ENCODE data around the gene TEX22. TPM values are rescaled to one million over a fixed set of nuclear protein-coding genes. Genes with fewer than 3 reads are reported as not detected.
A peak's percentile ranks its signal among the peaks of the same experiment; 100 is the strongest.

Gene TEX22
- total and polyA plus RNA-seq, 8 donors = 0.96 to 3.0 (median 1.5) TPM

GRCh38 chr14:105385698-105386365, 12.5 kb upstream of the TEX22 start:
- peaks cover 0 to 67% of the 10 kb centered on the region in 2 donors for H3K36me3 ChIP-seq
- intact Hi-C loops (cut with DNase I) = no loop called here

DNA sequence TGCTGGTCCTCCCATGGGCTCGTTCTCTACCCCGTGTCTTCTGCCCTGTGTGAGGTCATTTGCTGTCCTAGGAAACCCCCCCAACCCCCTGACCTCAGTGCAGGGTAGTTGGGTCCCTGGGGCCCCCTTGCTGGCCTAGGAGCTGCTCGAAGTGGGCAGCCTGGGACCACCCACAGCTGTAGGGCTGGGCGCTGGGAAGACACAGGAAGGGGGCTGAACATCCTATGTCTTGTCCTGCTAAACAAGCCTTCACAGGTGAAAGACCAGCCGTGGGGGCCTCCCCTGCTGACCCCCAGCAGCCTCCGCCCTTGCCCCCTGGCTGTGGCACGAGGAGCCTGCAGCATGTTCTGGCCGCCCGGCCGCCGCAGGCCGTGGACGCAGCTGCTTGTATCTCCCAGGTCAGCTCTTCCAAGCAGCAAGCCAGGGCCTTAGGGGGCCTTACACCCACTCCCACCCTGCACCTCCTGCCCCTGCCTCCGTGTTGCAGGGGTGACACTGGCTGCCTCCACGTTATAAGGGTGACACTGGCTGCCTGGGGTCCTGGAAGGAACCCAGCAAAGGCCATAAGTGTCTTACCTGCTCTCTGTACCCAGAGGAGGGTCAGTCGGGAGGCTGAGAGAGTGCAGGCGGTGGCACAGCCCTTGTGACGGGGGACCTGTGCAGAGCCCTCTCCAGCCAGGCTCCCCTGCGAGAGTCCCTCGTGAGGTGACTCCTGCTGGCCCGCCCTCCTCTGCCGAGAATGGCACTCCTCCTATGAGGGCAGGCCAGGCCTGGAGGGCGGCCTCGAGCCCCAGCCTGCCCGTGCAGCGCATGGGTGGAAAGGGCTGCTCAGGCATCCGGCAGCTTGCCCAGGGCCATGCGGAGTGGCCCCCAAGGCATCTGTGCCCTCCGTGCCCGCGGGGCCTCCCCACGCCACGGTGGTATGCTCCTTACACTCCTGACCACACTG, 11.5 kb upstream of the TEX22 start:
- Histone ChIP-seq H3K36me3 (peaks cover 0 to 60% of the 10 kb centered on the region in 2 donors), H3K4me3 (no peak overlapping the region), H3K9me3 (no peaks in the 10 kb centered on the region), H3K27ac (no peak overlapping the region), H3K27me3 (no peaks in the 10 kb centered on the region), H3K4me1 (peaks cover 0 to 30% of the 10 kb centered on the region in 2 donors)
- ATAC-seq (no peak), DNase-seq (peak in 1 of 4 donors; percentile 75)
- intact Hi-C loops (cut with DNase I) = no loop called here
- TF ChIP-seq CTCF (IDR thresholded peaks at IDR 0.05) = no peak

More at GRCh38 chr14:105385698-105386365, 12.5 kb upstream of the TEX22 start:
- DNase-seq (peak in 1 of 4 donors; percentile 30), ATAC-seq (no peak)
- no peak for TF ChIP-seq CTCF (IDR thresholded peaks at IDR 0.05)
- Histone ChIP-seq H3K4me3 (no peak overlapping the region), H3K27ac (no peak overlapping the region), H3K9me3 (no peaks in the 10 kb centered on the region), H3K27me3 (no peaks in the 10 kb centered on the region), H3K4me1 (peaks cover 0 to 27% of the 10 kb centered on the region in 2 donors)

DNA sequence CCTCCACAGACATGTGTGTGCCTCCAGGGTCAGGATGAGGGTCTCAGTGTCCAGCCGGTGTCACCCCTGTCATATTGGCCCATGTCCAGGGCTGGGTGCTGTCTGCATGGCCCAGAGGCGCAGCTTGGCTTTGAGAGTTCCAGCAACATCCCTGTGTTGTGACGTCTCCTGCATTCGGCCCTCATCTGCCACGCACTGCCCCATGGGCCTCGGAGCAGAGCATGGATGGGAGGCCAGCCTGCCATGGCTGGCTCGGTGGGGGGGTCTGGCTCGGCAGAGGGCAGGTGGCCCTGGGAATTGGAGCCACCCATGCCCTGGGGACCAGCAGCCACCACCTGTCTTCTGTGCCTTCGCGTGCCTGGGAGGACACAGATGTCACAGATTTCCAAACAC, 10.8 kb upstream of the TEX22 start:
- H3K4me1 ChIP-seq = peaks cover 0 to 30% of the 10 kb centered on the region in 2 donors
- H3K27ac ChIP-seq = no peak overlapping the region
- intact Hi-C loops (cut with DNase I) = no loop called here
- TF ChIP-seq CTCF (IDR thresholded peaks at IDR 0.05) = no peak
- H3K36me3 ChIP-seq = peaks cover 0 to 54% of the 10 kb centered on the region in 2 donors
- ATAC-seq (no peak), DNase-seq (peak in 1 of 4 donors; percentile 58)
- no peak overlapping the region for H3K4me3 ChIP-seq
- no peaks in the 10 kb centered on the region for H3K27me3 ChIP-seq
- H3K9me3 ChIP-seq = no peaks in the 10 kb centered on the region

GRCh38 chr14:105388110-105388951, 10.0 kb upstream of the TEX22 start:
- Histone ChIP-seq H3K36me3 (peaks cover 0 to 46% of the 10 kb centered on the region in 2 donors), H3K27me3 (no peaks in the 10 kb centered on the region), H3K4me1 (peaks cover 0 to 32% of the 10 kb centered on the region in 2 donors), H3K27ac (peak overlapping the region in 1 of 2 donors; percentile 19), H3K9me3 (no peaks in the 10 kb centered on the region), H3K4me3 (no peak overlapping the region)
- ATAC-seq (peak; percentile 8), DNase-seq (peak in 1 of 4 donors; percentile 76)
- TF ChIP-seq CTCF (IDR thresholded peaks at IDR 0.05) = no peak
- intact Hi-C loops (cut with DNase I) = no loop called here

Data from left lung (tissue), 10 donors.